OCI-LY3 (cell line): ENCODE data around the gene ARHGEF38.
A peak's percentile ranks its signal among the peaks of the same experiment; 100 is the strongest.

Experiments used
- H2AFZ ChIP-seq: fragments of 200-600, 300-600 bp; shearing (Covaris generic); 2 replicates; pipeline ENCODE4 v1.6.0; 2014; ENCODE audit warnings: antibody characterized with exemption, low read depth, low read length
- H3K27ac ChIP-seq: fragments of 200-600, 300-600 bp; sonication (generic); 2 replicates; pipeline ENCODE4 v1.5.1; 2014; ENCODE audit warnings: mild to moderate bottlenecking, low read length, moderate library complexity, mixed read lengths
- H3K27me3 ChIP-seq: fragments of 200-600, 300-600 bp; sonication (generic); 2 replicates; pipeline ENCODE4 v1.6.1; 2014; ENCODE audit warnings: low read depth, low read length, mixed read lengths
- H3K36me3 ChIP-seq: fragments of 200-600, 300-600 bp; sonication (generic); replicated peaks from 2 replicates; pipeline ENCODE3; 2014; ENCODE audit warnings: low read depth, low read length, mixed read lengths
- H3K4me1 ChIP-seq: fragments of 300-600, 200-600 bp; sonication (generic); 2 replicates; pipeline ENCODE4 v1.6.1; 2014; ENCODE audit warnings: low read length, mixed read lengths
- H3K4me2 ChIP-seq: fragments of 200-600, 300-600 bp; sonication (generic); 2 replicates; pipeline ENCODE4 v1.6.1; 2014; ENCODE audit warnings: low read length, mixed read lengths
- H3K4me3 ChIP-seq: fragments of 300-600, 200-600 bp; sonication (generic); 2 replicates; pipeline ENCODE4 v1.5.1; 2014; ENCODE audit warnings: antibody characterized with exemption, mild to moderate bottlenecking, low read length, moderate library complexity
- H3K79me2 ChIP-seq: fragments of 300-600, 200-600 bp; shearing (Covaris generic); 2 replicates; pipeline ENCODE4 v1.6.1; 2014; ENCODE audit warnings: mild to moderate bottlenecking, low read length, mixed read lengths
- H3K9ac ChIP-seq: fragments of 300-600, 200-600 bp; shearing (Covaris generic); 2 replicates; pipeline ENCODE4 v1.6.0; 2014; ENCODE audit warnings: mild to moderate bottlenecking, low read length, moderate library complexity
- H3K9me3 ChIP-seq: fragments of 200-600, 300-600 bp; shearing (Covaris generic); 2 replicates; pipeline ENCODE4 v1.6.1; 2014; ENCODE audit warnings: low read length, mixed read lengths; ENCODE audit not compliant: insufficient read depth
- H4K20me1 ChIP-seq: fragments of 200-600, 300-600 bp; sonication (generic); 2 replicates; pipeline ENCODE4 v1.6.1; 2016; ENCODE audit warnings: low read length, mixed read lengths; ENCODE audit not compliant: insufficient read depth
- EZH2phosphoT487 ChIP-seq: fragments of 200-600 bp; shearing (Covaris generic); IDR thresholded peaks from 2 replicates; pipeline ENCODE4 v1.6.1; 2018; ENCODE audit warnings: antibody characterized with exemption, mixed run types, low read depth
- TF ChIP-seq, protein P1 (sequence below): fragments of 200-600, 300-600 bp; sonication (generic); IDR thresholded peaks from 2 replicates; pipeline ENCODE4 v1.5.1; 2014; ENCODE audit warnings: antibody characterized with exemption, low read length, low read depth

The ARHGEF38 gene

DNA sequence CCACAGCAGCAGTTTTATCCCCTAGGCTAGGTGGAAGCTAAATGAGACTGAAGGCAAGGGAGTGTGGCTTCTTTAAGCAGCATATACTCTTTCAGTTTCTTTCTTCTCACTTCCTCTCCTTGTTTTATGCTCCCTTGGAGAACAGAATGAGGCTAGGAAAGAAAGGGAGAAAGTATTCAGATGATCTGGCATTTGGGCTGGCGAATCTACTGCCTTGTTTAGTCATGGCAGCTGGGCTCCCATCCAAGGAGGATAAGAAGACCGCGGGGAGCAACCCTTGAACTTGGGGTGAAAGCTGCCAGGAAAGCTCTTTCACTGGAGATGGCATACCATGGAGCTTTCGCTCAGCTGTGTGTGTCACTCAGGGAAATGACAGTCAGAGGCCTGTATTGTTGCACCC lies 72.1 kb downstream of the ARHGEF38 start:
- Histone ChIP-seq H3K9me3 (no peaks in the 10 kb centered on the region), H3K4me1 (peaks cover 17% of the 10 kb centered on the region), H3K4me3 (no peak overlapping the region), H2AFZ (no peak overlapping the region), H3K9ac (no peak overlapping the region), H4K20me1 (no peaks in the 10 kb centered on the region), H3K36me3 (no peaks in the 10 kb centered on the region), H3K4me2 (peak overlapping the region; percentile 12), H3K27me3 (no peaks in the 10 kb centered on the region), H3K27ac (no peak overlapping the region), H3K79me2 (no peaks in the 10 kb centered on the region)
- no peak for TF ChIP-seq EZH2phosphoT487
- TF ChIP-seq, protein P1, sequence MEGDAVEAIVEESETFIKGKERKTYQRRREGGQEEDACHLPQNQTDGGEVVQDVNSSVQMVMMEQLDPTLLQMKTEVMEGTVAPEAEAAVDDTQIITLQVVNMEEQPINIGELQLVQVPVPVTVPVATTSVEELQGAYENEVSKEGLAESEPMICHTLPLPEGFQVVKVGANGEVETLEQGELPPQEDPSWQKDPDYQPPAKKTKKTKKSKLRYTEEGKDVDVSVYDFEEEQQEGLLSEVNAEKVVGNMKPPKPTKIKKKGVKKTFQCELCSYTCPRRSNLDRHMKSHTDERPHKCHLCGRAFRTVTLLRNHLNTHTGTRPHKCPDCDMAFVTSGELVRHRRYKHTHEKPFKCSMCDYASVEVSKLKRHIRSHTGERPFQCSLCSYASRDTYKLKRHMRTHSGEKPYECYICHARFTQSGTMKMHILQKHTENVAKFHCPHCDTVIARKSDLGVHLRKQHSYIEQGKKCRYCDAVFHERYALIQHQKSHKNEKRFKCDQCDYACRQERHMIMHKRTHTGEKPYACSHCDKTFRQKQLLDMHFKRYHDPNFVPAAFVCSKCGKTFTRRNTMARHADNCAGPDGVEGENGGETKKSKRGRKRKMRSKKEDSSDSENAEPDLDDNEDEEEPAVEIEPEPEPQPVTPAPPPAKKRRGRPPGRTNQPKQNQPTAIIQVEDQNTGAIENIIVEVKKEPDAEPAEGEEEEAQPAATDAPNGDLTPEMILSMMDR = no peak

GRCh38 chr4:105625214-105625613 lies 72.8 kb downstream of the ARHGEF38 start:
- no peak overlapping the region for H3K9ac ChIP-seq
- no peaks in the 10 kb centered on the region for H3K9me3 ChIP-seq
- TF ChIP-seq, protein P1 = no peak
- H3K4me2 ChIP-seq = no peak overlapping the region
- no peak overlapping the region for H3K4me3 ChIP-seq
- no peaks in the 10 kb centered on the region for H3K27me3 ChIP-seq
- peaks cover 17% of the 10 kb centered on the region for H3K4me1 ChIP-seq
- H3K79me2 ChIP-seq = no peaks in the 10 kb centered on the region
- H4K20me1 ChIP-seq = no peaks in the 10 kb centered on the region
- H3K36me3 ChIP-seq = no peaks in the 10 kb centered on the region
- H3K27ac ChIP-seq = no peak overlapping the region
- H2AFZ ChIP-seq = no peak overlapping the region

DNA sequence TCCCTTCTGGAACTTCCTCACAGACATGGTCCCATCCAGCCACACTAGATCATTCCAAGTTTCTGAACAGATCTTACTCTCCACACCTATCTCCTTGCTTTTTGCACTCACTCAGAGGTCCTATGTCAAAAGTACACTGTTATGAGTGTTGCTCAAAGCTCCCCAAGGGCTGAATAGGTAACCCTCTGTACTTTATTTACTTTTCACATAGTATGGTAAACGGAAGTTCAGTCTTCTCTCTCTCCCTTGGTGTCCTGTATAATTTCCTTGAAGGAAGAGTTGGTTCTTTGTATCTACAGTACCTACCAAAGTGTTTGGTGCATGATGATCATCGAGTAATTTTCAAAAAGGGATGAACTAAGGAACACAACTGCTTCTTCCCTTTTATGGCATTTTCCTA lies 74.4 kb downstream of the ARHGEF38 start:
- H4K20me1 ChIP-seq = no peaks in the 10 kb centered on the region
- H3K36me3 ChIP-seq = no peaks in the 10 kb centered on the region
- no peak overlapping the region for H3K9ac ChIP-seq
- no peaks in the 10 kb centered on the region for H3K27me3 ChIP-seq
- peaks cover 19% of the 10 kb centered on the region for H3K4me1 ChIP-seq
- no peak overlapping the region for H3K4me2 ChIP-seq
- H3K9me3 ChIP-seq = no peaks in the 10 kb centered on the region
- H3K4me3 ChIP-seq = no peak overlapping the region
- no peak overlapping the region for H3K27ac ChIP-seq
- no peak overlapping the region for H2AFZ ChIP-seq
- no peaks in the 10 kb centered on the region for H3K79me2 ChIP-seq
- TF ChIP-seq, protein P1 = no peak
- TF ChIP-seq EZH2phosphoT487 = no peak

DNA sequence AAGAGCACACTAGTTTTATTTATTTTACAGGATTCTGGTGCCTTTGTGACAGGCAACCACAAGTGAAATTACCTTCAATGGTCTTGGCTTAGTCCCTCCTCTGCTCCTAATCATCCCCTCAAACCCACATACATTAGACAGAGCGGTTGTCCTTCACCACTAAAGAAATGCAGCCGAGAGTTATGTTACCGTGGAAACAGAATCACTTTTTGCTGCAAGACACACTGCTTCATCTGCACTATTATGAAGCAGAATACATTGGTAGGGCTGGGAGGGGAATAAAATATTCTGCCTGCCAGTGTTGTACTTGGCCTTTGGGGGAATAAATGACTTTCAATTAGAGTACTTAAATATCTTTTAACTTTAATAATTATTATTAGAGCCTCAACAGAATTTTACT lies 75.2 kb downstream of the ARHGEF38 start:
- Histone ChIP-seq H3K36me3 (no peaks in the 10 kb centered on the region), H4K20me1 (no peaks in the 10 kb centered on the region), H3K27ac (no peak overlapping the region), H2AFZ (no peak overlapping the region), H3K27me3 (no peaks in the 10 kb centered on the region), H3K4me2 (no peak overlapping the region), H3K79me2 (no peaks in the 10 kb centered on the region), H3K4me3 (no peak overlapping the region), H3K9me3 (no peaks in the 10 kb centered on the region), H3K4me1 (peaks cover 26% of the 10 kb centered on the region), H3K9ac (no peak overlapping the region)
- TF ChIP-seq, protein P1 = no peak
- no peak for TF ChIP-seq EZH2phosphoT487
